ENCODE measurements around the gene RTKN2.

DNA sequence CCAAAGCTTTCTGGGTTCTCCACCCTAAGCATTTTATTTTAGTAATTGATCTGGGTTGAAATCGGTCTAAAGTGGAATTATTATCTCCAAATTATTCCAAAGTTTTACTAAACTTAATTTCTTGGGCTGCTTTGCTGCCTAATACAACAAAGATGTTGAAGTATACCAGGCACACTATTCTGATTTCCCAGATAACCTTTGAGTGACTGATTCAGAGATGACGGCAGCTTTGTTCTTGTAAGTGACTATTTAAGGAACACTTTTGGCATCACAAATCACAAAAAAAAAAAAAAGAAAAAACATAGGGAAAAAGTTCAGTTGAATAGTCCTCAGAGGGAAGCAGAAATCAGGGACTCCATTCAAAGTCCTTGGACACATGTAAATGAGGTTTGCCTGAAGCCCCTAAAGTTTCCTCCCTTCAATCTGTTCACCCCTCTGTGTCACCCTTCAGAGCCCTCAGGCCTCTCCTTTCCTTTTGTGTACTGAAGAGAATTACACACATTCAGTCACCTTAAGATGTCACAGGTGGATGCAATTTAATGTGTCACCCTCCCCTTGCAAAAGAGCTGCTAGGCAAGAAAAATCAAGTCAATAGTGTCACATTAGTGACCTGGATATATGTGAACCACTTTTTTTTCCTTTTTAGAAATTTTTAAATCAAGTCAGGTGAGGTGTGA, 81.5 kb downstream of the RTKN2 start:
- TF ChIP-seq, protein P1, sequence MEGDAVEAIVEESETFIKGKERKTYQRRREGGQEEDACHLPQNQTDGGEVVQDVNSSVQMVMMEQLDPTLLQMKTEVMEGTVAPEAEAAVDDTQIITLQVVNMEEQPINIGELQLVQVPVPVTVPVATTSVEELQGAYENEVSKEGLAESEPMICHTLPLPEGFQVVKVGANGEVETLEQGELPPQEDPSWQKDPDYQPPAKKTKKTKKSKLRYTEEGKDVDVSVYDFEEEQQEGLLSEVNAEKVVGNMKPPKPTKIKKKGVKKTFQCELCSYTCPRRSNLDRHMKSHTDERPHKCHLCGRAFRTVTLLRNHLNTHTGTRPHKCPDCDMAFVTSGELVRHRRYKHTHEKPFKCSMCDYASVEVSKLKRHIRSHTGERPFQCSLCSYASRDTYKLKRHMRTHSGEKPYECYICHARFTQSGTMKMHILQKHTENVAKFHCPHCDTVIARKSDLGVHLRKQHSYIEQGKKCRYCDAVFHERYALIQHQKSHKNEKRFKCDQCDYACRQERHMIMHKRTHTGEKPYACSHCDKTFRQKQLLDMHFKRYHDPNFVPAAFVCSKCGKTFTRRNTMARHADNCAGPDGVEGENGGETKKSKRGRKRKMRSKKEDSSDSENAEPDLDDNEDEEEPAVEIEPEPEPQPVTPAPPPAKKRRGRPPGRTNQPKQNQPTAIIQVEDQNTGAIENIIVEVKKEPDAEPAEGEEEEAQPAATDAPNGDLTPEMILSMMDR (IDR thresholded peaks at IDR 0.05; ENCODE audit: low read length), result no peak
- TF ChIP-seq EZH2 (optimal IDR thresholded peaks at IDR 0.05; ENCODE audit: low read depth, low read length), result no peak
- TF ChIP-seq EZH2phosphoT487 (IDR thresholded peaks at IDR 0.05; ENCODE audit: low read length), result no peak

Measured in MM.1S (cell line).